GM19328 (cell line): ENCODE data around the gene DAPK2.

Experiments used
- ATAC-seq: cut with Tn5 transposase; IDR thresholded peaks from one replicate; pipeline ENCODE4 v1.9.1; 2021; ENCODE audit warnings: mild to moderate bottlenecking, moderate library complexity; ENCODE audit not compliant: unreplicated experiment

The DAPK2 gene

DNA sequence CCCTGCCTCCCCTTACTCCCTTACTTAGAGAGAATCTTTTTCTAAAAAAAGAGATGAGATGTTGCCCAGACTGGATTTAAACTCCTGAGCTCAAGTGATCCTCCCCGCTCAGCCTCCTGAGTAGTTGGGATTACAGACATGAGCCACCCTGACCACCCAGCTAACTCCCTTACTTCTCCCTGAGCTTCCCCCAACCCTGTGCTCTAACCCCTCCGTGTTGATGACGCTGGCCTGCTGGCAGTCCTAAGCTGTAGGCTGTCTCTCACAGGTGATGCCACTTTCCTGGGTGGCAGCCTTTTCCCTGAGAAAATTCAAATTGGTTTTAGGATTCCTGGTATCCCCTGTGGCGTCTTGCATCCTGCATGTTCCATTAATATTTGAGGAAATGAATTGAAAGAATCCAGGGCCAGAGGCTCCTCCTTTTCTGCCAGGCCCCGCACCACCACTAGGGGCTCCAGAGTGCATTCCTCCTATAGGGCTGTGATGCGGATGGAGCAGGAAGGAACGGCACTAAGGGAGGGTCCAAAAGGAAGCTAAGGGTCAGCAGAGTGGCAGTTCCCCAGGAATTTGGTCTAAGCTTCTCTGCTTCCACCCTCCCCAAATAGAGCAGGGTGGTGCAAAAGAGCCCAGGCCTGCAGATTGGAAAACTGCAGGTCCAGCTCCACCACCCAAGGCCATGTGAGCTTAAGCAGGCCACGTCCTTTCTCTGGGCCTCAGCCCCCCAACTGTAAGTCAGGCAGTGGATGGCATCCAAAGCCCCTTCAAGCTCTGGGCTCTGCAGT, 101.1 kb downstream of the DAPK2 start:
- no peak for ATAC-seq

GRCh38 chr15:63944681-63944955, 101.7 kb downstream of the DAPK2 start:
- no peak for ATAC-seq

DNA sequence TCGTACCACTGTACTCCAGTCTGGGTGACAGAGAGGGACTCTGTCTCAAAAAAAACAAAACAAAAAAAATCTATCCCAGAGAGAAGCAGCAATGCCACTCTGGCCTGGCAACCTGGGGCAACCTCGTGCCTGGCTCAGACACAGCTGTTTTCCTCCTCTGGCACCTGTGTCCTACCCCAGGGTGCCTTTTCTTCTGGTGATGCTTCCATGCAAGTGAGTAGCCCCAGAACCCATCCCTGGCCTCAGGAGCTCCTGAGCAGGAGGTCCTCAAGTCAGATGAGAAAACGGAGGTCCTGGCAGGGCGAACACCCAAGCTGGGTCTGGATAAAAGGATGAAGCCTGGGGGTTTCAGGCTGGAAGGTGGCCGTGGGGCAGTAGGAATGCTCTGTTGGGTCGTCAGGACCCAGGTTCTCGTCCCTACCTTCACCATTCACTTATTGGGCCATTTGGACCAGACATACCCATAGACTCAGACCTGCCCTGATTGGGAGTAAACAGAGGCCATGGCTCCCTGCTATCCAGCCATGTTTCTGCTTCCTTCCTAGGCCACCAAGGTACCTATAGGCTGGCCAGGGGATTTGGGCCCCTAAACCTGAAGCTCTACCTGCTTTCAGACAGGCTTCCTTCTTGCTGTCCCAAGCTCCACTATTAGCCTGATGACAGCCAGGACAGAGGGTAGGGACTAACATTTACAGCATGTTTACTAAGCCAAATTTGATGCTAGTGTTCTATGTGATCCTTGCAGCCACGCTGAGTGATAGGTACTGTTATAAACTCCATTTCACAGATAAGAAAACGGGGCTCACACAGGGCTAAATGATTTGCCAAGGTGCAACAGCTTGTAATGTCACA, 102.2 kb downstream of the DAPK2 start:
- no peak for ATAC-seq

- no peak for ATAC-seq
Measured at GRCh38 chr15:63942486-63943365, 103.6 kb downstream of the DAPK2 start.

GRCh38 chr15:63941698-63942465, 104.4 kb downstream of the DAPK2 start:
- no peak for ATAC-seq

DNA sequence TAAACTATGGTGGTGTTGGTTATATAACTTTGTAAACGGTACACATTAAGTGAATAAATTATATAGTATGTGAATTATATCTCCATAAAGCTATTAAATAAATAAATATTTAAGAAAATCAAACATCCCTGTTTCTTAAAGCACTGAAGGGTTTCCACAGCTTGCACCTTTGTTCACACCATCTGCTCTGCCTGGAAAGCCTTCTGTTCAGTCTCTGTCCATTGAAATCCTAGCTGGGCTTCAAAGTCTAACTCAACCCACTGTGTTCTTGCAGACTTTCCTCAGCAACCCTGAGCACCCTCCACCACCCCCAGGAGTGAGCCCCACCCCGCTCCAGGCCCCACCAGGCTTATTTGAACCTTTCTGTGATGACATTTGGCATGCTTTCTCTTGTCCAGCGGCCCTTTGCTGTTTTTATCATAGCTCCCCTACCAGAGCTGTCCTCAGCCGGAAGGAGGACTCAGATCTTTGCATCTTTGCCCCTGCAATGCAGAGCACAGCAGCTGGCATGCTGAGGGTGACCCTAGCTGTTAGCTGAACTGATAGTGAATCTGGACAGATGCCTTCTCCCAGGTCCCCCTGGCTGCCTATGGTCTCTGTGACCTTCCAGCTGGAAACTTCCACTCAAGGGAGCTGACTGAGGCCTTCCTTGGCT, 105.2 kb downstream of the DAPK2 start:
- ATAC-seq: no peak

DNA sequence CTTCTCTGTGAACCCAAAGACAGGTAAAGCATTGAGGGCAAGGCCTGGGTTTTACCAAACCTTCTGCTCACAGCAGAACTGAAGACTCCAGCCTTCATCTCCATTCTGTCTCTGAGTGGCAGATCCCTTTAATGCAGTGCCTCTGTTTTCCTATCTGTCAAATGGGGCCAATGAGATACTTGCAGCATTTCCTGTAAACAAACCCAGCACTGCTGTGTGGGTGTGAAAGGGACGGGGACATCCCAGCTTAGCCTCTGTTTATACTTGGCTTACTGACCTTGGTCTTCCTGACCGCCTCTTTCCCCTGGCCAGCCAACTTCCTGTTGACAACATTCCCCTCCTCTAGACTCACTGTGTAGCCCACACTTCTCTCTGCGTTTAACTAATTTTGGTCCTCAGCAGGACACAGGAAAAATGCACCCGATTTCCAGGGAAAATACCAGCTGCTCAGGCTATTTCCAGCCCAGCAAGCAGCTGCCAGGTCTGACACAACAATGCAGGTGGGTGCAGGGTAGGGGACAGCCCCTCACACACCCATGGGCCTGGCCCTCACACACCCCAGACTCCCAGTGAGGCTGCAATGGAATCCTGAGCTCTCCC, 106.7 kb downstream of the DAPK2 start:
- ATAC-seq: no peak

DNA sequence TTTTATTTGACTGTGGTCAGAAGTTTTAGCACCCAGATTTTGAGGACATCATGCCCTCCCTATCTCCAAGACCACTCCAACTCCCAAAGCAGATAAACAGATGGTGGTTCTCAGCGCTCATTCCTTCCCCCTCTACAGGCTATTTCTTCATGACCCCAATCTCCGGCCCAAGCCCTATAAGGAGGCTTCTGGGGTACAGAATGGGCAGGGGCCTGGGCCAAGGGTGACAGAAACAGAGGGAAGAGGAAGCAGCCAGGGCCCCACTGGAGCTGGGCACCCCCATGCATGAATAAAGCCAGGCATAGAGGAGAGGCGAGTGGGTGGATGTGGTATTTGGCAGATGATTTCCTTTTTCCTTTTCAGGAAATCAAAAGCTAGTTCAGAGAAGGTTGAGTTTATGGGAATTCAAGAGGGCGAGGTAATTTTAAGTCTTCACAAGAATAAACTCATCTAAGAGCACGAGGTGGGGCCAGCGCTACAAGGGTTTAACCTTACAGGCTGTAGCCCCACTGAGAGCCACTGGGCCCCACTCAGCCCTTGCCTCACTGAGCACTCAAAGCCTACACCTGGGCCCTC, 107.7 kb downstream of the DAPK2 start:
- no peak for ATAC-seq

DNA sequence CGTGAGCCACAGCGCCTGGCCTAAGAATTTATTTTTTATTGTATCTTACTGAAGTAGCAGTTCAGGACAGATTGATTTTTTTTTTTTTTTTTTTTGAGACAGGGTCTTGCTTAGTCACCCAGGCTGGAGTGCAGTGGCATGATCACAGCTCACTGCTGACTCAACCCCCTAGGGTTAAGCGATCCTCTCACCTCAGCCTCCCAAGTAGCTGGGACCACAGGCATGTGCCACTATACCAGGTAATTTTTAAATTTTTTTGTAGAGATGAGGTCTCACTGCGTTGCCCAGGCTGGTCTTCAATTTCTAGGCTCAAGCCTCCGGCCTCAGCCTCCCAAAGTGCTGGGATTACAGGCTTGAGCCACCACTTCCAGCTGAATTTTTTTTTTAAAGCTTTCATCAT, 112.8 kb downstream of the DAPK2 start:
- ATAC-seq: no peak

- no peak for ATAC-seq
Measured at GRCh38 chr15:63931556-63931955, 114.7 kb downstream of the DAPK2 start.

GRCh38 chr15:63930034-63930433, 116.3 kb downstream of the DAPK2 start:
- ATAC-seq: no peak

- ATAC-seq: no peak
Measured at GRCh38 chr15:63928185-63928842, 118.0 kb downstream of the DAPK2 start.

DNA sequence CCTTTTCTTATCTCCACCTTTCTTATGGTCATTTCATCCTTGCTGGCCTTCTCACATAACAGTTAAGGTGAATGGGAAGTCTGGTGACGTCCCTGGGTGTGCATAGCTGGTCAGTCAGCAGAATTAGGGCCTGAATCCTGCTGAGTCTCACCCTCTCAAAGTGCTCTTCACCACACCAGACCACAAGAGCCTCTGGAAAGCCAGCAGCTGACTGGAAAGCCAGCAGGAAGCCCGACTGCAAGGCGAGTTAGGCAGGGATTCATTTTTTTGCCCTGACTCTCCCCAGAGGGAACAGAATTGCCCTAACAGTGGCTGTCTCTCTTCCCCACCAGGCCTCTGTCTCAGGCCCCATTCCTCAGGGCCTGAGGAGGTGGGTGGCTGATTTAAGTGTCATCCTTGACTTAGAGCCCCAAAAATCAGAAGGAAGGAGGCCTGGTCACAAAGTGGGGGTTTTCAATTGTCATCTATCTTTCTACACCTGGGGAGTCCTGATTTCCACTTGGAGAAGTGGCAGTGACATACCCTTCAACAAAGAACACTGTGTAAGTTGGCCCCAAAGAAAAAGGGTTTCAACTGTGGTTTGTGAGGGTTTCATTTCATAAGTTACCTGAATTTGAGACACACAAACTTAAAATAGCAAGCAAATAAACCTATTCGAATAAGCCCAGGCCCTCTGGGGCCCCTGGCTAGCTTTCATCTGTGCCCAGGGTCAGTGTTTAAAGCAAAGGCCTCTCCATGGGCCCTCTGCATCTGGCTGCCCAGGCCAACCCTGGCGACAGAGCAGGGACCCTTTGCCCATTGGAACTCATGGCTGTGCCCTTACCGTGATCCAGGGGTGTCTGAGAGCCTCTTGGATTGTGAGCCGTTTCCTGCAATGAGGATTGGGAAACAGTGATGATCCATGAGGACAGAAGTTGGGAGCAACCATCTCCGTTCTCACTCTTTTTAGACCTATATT, 122.0 kb downstream of the DAPK2 start:
- ATAC-seq: no peak

- no peak for ATAC-seq
Measured at GRCh38 chr15:63922916-63923315, 123.4 kb downstream of the DAPK2 start.

- no peak for ATAC-seq
Measured at GRCh38 chr15:63922261-63922904, 123.9 kb downstream of the DAPK2 start.

DNA sequence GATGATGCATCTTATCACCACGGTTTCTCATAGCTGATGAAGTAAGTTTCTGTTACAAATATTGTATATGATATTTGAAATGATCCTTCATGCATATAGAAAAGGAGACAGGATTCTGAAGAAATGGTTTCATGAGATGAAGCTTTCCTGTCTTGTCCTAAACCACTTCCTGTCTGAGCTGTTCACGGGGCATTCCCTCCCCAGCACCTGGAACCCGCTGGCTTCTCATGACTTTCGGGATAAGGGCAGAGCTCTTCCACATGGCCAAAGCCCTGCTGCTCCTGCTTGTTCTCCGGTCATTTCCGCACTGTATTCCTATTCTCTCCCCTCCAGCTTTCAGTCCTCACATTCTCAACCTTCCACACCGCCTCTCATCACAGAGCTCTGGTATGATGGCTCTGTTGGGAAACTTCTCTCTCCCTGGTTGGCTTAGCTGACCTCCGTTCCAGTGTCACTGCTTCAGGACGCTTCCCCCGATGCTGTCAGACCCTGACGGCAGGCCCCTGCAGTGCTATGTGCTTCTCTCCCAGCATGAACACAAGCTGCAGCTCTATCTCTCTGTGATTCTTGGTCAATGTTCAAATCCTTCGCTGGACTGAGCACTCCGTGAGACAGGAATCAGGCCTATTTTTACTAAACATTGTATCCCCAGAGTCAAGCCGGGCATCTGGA, 125.6 kb downstream of the DAPK2 start:
- ATAC-seq: no peak

- ATAC-seq: no peak
Measured at GRCh38 chr15:63918901-63919348, 127.4 kb downstream of the DAPK2 start.
